ENCODE results near the gene P4HA1. TPM values are rescaled to one million over a fixed set of nuclear protein-coding genes. Genes with fewer than 3 reads are reported as not detected.

P4HA1 gene
- total and polyA plus RNA-seq, 9 of the 15 experiments (the other 6 are each of a cell fraction or from before 2014, with no cell fraction given): 20.2 to 177 (median 28.6) TPM

DNA sequence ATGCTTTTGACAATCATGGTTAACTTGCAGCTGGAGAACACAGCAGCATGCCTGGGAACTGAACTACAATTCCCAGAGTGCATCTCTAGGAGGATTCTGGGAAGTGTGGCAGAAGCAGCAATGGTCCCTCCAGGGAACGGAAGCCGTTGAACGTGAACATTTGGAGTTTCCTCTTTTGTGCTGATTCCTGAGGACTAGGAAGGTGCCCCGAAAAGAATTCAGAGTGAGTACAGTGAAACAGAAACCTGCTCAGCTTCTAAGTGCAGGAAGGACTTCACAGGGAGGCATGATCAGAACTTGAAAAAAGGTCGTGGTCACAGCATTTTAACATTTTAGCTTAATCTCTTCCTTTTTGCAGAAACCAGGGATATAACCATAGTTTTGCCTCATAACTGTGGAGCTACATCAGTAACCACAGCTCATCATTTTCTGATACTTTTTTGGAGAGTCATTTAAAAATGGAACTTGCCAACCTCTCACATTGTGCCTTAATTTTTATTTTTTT lies 13.7 kb upstream of the P4HA1 start, which contains the start of gene NUDT13 (continued):
- TF ChIP-seq, protein P1, sequence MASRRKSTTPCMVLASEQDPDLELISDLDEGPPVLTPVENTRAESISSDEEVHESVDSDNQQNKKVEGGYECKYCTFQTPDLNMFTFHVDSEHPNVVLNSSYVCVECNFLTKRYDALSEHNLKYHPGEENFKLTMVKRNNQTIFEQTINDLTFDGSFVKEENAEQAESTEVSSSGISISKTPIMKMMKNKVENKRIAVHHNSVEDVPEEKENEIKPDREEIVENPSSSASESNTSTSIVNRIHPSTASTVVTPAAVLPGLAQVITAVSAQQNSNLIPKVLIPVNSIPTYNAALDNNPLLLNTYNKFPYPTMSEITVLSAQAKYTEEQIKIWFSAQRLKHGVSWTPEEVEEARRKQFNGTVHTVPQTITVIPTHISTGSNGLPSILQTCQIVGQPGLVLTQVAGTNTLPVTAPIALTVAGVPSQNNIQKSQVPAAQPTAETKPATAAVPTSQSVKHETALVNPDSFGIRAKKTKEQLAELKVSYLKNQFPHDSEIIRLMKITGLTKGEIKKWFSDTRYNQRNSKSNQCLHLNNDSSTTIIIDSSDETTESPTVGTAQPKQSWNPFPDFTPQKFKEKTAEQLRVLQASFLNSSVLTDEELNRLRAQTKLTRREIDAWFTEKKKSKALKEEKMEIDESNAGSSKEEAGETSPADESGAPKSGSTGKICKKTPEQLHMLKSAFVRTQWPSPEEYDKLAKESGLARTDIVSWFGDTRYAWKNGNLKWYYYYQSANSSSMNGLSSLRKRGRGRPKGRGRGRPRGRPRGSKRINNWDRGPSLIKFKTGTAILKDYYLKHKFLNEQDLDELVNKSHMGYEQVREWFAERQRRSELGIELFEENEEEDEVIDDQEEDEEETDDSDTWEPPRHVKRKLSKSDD (conservative IDR thresholded peaks at IDR 0.05; ENCODE audit: low read length): no peak
- TF ChIP-seq MNT (conservative IDR thresholded peaks at IDR 0.05) (peak; percentile 61 to 67; a peak in 3 of 4 replicates), ZNF644 (tag; IDR thresholded peaks at IDR 0.05; ENCODE audit: low read depth) (peak; percentile 95), SMAD2 (IDR thresholded peaks at IDR 0.05; ENCODE audit: low read depth, low read length) (no peak), ZNF197 (CRISPR knock-in tag; IDR thresholded peaks at IDR 0.05; ENCODE audit: low read depth) (peak; percentile 96), ZNF175 (CRISPR knock-in tag; IDR thresholded peaks at IDR 0.05; ENCODE audit: low read depth) (peak; percentile 84; the same call in 1 of the 2 replicates), CREB3 (tag; conservative IDR thresholded peaks at IDR 0.05; ENCODE audit: low read depth) (0 out of 2 replicates have a peak, but pooled peaks have one; percentile 58), RUNX1 (IDR thresholded peaks at IDR 0.05; ENCODE audit: low read depth) (no peak), ZNF407 (IDR thresholded peaks at IDR 0.05; ENCODE audit: low read depth) (peak; percentile 80), CAMTA2 (CRISPR knock-in tag; conservative IDR thresholded peaks at IDR 0.05) (0 out of 2 replicates have a peak, but pooled peaks have one; percentile 57), ZNF655 (CRISPR knock-in tag; IDR thresholded peaks at IDR 0.05) (no peak), DIDO1 (tag; IDR thresholded peaks at IDR 0.05; ENCODE audit: low read depth) (peak; percentile 52; the same call in 1 of the 2 replicates)
